SW480 (cell line): ENCODE measurements around the gene SHTN1.

Experiments
- DNase-seq: peaks from one replicate; pipeline ENCODE4 v3.0.0-alpha.2; 2016; ENCODE audit warnings: low spot score

Gene SHTN1

GRCh38 chr10:116835658-116836057, 169.3 kb downstream of the SHTN1 start:
- no peak for DNase-seq

- DNase-seq = no peak
Measured at GRCh38 chr10:116833986-116834985, 170.7 kb downstream of the SHTN1 start.

- DNase-seq = no peak
Measured at GRCh38 chr10:116831790-116832189, 173.2 kb downstream of the SHTN1 start.
